Measurements from ENCODE around the gene RNF126.
A peak's percentile ranks its signal among the peaks of the same experiment; 100 is the strongest.
"Not testable (repeated sequence)": the region's sequence is repeated elsewhere in the genome, so short reads cannot be mapped to it uniquely, and the experiment has no call there.

Gene RNF126

DNA sequence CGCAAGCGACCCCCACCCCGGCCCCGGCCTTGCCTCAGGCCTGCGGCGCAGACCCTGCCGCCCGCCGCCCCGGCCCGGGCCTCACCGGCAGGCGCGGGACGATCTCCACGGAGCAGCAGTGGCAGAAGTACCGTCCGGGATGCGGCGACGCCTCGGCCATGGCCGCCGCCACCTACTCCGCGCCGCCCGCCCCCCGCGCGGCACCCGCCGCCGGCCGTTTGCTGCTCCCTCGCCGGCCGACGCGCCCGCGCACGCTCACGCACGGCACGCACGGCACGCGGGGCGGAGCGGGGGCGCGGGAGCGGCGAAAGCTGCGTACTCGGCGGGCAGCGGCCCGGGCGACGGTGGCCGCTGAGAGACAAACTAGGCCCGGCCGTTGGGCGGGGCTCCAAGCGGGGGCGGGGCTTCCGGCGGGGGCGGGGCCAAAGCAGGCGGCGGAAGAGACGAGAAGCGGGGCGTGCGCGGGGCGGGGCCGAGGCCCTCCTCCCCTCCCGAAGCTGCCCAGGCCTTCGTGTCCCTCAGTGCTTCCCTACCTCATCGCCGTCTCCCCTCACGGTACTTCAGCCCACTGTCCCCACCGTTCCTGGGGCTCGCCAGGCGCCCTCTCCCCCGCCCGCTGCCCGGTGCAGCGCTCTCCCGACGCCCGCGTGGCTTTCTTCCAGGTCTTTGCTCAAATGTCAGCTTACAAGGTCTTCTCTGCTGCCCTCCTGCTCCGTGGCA lies at the start of gene RNF126:
TSS of gene RNF126 (minus strand) at position 253 of the 720 bp plus-strand sequence. CDS start at position 160, 93 bp downstream.
- DNase-seq (ENCODE audit: low read depth): peak; percentile 97

- no peak for DNase-seq (ENCODE audit: low read depth)
Measured at GRCh38 chr19:711254-711653, 48.2 kb upstream of the RNF126 start.

DNA sequence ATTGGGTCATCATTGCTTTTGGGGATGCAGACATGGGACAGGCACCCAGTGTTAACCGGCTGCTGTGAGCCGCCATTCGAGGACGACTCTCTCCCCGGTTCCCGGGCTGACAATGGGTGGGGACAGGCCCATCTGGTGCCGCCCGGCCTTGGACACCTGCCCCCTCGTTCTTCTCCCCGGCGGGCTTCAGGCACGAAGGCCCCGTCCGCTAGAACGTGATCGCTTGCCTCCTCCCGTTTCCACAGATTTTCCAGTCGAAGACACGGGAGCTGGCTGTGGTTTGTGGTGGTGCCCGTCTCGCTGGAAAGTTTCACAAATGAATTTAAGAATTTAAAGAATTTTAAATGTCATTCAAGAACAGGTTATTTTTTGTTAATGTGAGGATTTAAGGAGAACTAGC lies 47.8 kb upstream of the RNF126 start:
- no peak for DNase-seq (ENCODE audit: low read depth)

GRCh38 chr19:709965-710571 lies 47.1 kb upstream of the RNF126 start:
- DNase-seq (ENCODE audit: low read depth): no peak

DNA sequence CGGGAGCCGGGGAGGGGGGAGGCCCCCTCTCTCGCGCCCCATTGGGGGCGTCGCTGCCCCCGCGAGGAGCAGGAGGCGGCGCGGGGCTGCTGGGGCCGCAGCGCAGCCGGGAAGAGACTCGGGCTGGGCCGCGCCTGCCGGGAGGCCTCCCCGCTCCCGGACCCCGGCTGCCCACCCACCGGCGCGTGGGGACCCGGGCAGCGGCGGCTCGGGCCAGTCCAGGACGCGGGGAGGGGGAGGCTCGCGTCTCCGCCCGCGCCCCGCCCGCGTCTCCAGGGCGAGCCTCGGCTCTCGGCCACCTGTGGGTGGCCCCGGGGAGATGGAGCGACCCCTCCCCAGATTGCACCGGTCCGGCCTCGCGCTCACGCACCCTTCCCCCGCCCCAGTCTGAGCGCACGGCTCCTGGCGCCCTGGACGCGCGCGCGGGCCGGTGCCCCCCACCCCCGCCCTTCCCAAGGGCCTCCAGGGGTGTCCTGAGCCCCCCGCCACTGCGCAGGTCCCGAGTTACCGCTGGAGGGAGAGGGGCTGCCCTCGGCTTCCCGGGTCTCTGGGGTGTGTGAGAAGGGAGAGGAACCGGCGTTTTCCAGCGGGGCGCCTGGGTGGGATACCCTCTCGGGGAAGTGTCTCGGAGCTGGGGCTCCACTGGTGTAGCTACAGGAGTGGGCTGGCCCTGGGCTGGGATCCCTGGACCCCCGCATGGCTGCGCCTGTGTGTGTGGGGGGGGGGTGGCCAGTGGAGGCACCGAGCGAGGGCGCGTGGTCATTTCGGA lies 46.4 kb upstream of the RNF126 start:
- DNase-seq (ENCODE audit: low read depth): no peak

DNA sequence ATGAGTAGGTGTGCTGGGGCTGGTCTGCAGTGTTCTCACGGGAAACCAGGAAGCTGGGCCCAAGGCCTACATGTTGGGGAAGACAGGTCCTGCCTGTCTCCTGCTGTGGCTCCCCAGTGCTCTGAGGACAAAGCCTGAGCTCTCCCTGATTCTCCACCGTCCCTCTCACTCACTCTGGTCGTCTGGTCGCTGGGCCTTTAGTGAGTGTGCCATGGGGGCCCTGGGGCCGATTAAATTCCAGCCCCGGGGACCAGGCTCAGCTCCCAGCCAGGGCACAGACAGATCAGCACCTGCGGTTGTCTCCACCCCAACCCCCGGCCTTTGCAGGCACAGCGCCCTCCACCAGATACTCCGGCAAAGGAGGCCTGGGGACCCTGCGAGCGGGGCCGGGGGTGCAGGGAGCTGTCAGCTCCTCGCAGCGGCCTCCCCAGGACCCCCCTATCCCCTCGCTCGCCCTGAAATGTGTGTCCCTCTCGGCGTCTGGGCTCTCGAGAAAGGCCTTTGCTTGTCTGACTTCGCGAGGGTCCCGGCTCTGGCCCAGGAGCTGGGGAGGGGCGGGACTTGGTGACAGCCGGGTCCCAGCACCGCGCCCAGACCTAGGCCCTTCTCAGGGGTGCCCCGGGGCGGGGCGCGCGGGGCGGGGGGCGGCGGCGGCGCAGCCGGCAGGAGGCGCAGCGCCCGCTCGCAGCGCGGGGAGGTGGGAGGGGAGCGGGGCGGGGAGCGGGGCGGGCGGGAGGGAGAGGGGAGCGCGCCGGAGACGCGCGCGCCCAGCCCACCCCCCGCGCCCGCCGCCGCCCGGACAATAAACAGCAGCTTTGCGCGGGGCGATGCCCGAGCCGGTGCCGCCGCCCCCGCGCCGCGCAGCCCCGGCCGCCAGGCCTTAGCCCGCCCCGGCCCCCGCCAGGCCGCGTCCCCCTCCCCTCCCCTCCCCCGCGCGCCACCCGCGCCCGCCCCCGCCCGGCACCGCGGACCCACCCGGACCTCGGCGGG lies 45.4 kb upstream of the RNF126 start, which contains the start of gene PALM:
TSS of gene PALM (plus strand) at position 782 of the 990 bp plus-strand sequence. CDS start 212 bp downstream, outside the sequence.
- no peak for DNase-seq (ENCODE audit: low read depth)

- no peak for DNase-seq (ENCODE audit: low read depth)
Measured at GRCh38 chr19:704447-704741, 41.4 kb upstream of the RNF126 start.

- peak; percentile 48 for DNase-seq (ENCODE audit: low read depth)
Measured at GRCh38 chr19:703651-704446, 40.8 kb upstream of the RNF126 start.

DNA sequence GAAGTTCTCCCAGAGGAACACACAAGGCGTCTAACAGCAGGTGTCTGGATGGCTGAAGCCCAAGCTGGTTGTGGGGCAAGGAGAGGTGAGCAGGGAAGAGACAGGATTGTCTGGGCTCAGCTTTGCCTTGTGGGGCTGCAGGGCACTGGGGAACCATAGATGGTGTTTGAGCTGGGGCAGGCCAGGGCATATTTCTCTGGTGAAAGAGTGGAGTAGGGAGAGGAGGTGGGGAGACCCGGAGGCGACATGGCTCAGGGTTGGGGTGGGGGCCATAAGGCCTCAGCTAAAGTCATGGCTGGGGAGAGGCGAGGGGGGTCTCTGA lies 40.3 kb upstream of the RNF126 start:
- DNase-seq (ENCODE audit: low read depth): no peak

DNA sequence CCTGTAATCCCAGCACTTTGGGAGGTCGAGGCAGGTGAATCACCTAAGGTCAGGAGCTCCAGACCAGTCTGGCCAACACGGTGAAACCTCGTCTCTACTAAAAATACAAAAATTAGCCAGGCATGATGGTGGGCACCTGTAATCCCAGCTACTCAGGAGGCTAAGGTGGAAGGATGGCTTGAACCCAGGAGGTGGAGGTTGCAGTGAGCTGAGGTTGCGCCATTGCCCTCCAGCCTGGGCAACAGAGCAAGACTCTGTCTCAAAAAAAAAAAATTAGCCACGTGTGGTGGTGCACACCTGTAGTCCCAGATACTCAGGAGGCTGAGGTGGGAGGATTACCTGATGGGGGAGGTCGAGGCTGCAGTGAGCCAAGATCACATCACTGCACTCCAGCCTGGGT lies 39.8 kb upstream of the RNF126 start:
- not testable (repeated sequence) for DNase-seq (ENCODE audit: low read depth)

DNA sequence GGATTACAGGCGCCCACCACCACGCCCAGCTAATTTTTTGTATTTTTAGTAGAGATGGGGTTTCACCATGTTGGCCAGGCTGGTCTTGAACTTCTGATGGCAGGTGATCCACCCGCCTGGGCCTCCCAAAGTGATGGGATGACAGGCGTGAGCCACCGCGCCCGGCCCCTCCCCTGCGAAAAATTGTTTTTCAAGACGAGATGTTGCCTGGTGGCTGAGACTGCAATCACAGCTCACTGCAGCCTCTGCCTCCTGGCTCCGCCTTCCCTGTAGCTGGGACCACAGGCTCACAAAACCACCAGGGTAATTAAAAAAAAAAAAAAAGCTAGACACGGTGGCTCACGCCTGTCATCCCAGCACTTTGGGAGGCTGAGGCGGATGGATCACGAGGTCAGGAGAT lies 36.9 kb upstream of the RNF126 start:
- not testable (repeated sequence) for DNase-seq (ENCODE audit: low read depth)

GRCh38 chr19:698529-698928 lies 35.5 kb upstream of the RNF126 start:
- DNase-seq (ENCODE audit: low read depth): not testable (repeated sequence)

- DNase-seq (ENCODE audit: low read depth): no peak
Measured at GRCh38 chr19:695352-695949, 32.4 kb upstream of the RNF126 start, which contains the start of gene PRSS57. PRSS57 (minus strand) TSS chr19:695452; CDS start chr19:695430, 22 bp downstream.

- no peak for DNase-seq (ENCODE audit: low read depth)
Measured at GRCh38 chr19:694481-695351, 31.7 kb upstream of the RNF126 start.

- no peak for DNase-seq (ENCODE audit: low read depth)
Measured at GRCh38 chr19:690203-690602, 27.2 kb upstream of the RNF126 start.

DNA sequence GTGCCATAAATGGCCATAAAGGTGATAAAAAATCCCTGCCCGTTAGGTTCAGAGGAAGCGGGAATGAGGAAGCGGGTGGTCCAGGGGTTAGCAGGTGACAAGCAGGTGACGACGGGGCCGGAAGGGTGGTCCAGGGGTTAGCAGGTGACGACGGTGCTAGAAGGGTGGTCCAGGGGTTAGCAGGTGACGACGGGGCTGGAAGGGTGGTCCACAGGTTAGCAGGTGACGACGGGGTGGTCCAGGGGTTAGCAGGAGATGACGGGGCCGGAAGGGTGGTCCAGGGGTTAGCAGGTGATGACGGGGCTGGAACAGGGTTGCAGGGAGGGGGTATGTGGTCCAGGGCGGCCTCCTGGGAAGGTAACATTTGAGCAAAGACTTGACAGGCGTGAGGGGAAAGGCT lies 26.0 kb upstream of the RNF126 start:
- DNase-seq (ENCODE audit: low read depth): no peak

DNA sequence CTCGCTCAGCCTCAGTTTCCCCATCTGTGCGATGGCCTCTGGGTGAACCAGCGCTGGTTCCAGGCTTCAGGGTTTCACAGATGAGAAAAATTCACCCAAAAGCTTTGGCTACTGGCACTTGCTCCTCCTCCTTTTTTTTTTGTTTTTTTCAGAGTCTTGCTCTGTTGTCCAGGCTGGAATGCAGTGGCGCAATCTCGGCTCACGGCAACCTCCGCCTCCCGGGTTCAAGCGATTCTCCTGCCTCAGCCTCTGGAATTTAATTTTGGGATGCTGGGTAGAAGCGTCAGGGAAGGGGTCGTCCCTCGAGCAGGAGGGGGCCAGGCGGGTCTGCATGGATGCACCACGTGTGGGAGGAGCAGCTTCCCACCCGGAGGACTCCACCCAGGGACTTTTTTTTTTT lies 25.2 kb upstream of the RNF126 start:
- DNase-seq (ENCODE audit: low read depth): no peak

GRCh38 chr19:687569-688166 lies 24.7 kb upstream of the RNF126 start:
- no peak for DNase-seq (ENCODE audit: low read depth)

GRCh38 chr19:686589-687297 lies 23.7 kb upstream of the RNF126 start:
- no peak for DNase-seq (ENCODE audit: low read depth)
